ENCODE results near the gene NNAT.
"Not testable (repeated sequence)": the region's sequence is repeated elsewhere in the genome, so short reads cannot be mapped to it uniquely, and the experiment has no call there.

The NNAT gene

GRCh38 chr20:37542281-37542680 lies 21.2 kb downstream of the NNAT start:
- Histone ChIP-seq H3K36me3 (ENCODE audit: insufficient read depth) (no peaks in the 10 kb centered on the region), H3K4me2 (no peak overlapping the region), H3K4me3 (IDR thresholded peaks at IDR 0.05; ENCODE audit: insufficient read depth, low read depth, low read length) (no peak overlapping the region), H3K4me1 (ENCODE audit: low read depth, poor library complexity, severe bottlenecking) (no peaks in the 10 kb centered on the region), H2AFZ (ENCODE audit: low read depth) (no peak overlapping the region), H4K20me1 (ENCODE audit: insufficient read depth) (no peaks in the 10 kb centered on the region), H3K9ac (no peak overlapping the region), H3K27me3 (ENCODE audit: insufficient read depth, low read depth) (no peaks in the 10 kb centered on the region), H3K27ac (no peak overlapping the region), H3K79me2 (ENCODE audit: insufficient read depth, low read depth) (no peaks in the 10 kb centered on the region)
- no peak for TF ChIP-seq CTCF (conservative IDR thresholded peaks at IDR 0.05; ENCODE audit: low read depth, low read length)

DNA sequence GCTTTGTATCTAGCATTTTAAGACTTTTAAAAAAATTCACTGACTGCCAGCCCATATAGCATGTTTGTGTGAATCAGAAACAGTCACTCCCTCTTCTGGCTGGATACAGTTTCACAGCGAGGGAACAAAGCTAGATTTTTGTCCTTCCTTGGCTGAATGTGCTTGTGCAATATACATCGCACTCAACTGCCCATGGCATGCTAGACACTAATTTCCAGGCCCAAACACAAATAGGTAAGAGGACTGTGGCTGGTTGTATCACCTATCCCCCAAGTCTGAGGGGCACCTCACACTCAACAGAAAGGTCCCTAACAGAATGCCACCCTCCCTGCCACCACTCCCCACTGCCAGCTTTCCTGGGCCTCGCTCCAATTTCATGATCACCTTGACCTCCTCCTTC lies 22.8 kb downstream of the NNAT start:
- Histone ChIP-seq H3K36me3 (ENCODE audit: insufficient read depth) (no peaks in the 10 kb centered on the region), H4K20me1 (ENCODE audit: insufficient read depth) (no peaks in the 10 kb centered on the region), H3K27ac (no peak overlapping the region), H3K4me2 (no peak overlapping the region), H2AFZ (ENCODE audit: low read depth) (no peak overlapping the region), H3K79me2 (ENCODE audit: insufficient read depth, low read depth) (no peaks in the 10 kb centered on the region), H3K9ac (no peak overlapping the region), H3K4me3 (IDR thresholded peaks at IDR 0.05; ENCODE audit: insufficient read depth, low read depth, low read length) (no peak overlapping the region), H3K27me3 (ENCODE audit: insufficient read depth, low read depth) (no peaks in the 10 kb centered on the region), H3K4me1 (ENCODE audit: low read depth, poor library complexity, severe bottlenecking) (no peaks in the 10 kb centered on the region)
- no peak for TF ChIP-seq CTCF (conservative IDR thresholded peaks at IDR 0.05; ENCODE audit: low read depth, low read length)

DNA sequence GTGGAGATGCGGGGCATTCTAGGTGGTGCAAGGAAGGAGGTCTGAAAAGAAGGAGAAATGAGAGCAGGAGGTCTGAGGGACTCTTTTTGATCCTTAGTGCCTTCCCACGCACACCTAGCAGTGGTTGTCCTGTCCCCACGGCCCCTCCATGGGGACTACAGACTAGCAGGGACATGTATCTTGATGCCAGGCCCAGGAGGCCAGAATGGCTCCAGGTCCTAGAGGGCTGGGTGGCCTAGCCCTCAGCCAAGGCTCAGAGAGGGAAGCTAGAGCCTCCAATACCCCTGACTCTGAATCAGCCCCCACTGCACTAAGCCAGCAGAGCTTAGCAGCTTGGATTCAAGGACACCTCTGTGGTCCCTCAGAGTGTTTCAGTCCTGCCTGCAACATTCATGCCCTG lies 23.3 kb downstream of the NNAT start:
- Histone ChIP-seq H3K27me3 (ENCODE audit: insufficient read depth, low read depth) (no peaks in the 10 kb centered on the region), H3K4me1 (ENCODE audit: low read depth, poor library complexity, severe bottlenecking) (no peaks in the 10 kb centered on the region), H3K4me3 (IDR thresholded peaks at IDR 0.05; ENCODE audit: insufficient read depth, low read depth, low read length) (no peak overlapping the region), H3K4me2 (no peak overlapping the region), H3K27ac (no peak overlapping the region), H3K36me3 (ENCODE audit: insufficient read depth) (no peaks in the 10 kb centered on the region), H3K79me2 (ENCODE audit: insufficient read depth, low read depth) (no peaks in the 10 kb centered on the region), H4K20me1 (ENCODE audit: insufficient read depth) (no peaks in the 10 kb centered on the region), H3K9ac (no peak overlapping the region), H2AFZ (ENCODE audit: low read depth) (no peak overlapping the region)
- no peak for TF ChIP-seq CTCF (conservative IDR thresholded peaks at IDR 0.05; ENCODE audit: low read depth, low read length)

GRCh38 chr20:37545516-37545915 lies 24.5 kb downstream of the NNAT start:
- TF ChIP-seq CTCF (conservative IDR thresholded peaks at IDR 0.05; ENCODE audit: low read depth, low read length), result no peak
- Histone ChIP-seq H3K4me2 (no peak overlapping the region), H2AFZ (ENCODE audit: low read depth) (no peak overlapping the region), H3K27ac (no peak overlapping the region), H3K9ac (no peak overlapping the region), H4K20me1 (ENCODE audit: insufficient read depth) (no peaks in the 10 kb centered on the region), H3K79me2 (ENCODE audit: insufficient read depth, low read depth) (no peaks in the 10 kb centered on the region), H3K4me3 (IDR thresholded peaks at IDR 0.05; ENCODE audit: insufficient read depth, low read depth, low read length) (no peak overlapping the region), H3K27me3 (ENCODE audit: insufficient read depth, low read depth) (no peaks in the 10 kb centered on the region), H3K36me3 (ENCODE audit: insufficient read depth) (no peaks in the 10 kb centered on the region), H3K4me1 (ENCODE audit: low read depth, poor library complexity, severe bottlenecking) (no peaks in the 10 kb centered on the region)

GRCh38 chr20:37547912-37548311 lies 26.9 kb downstream of the NNAT start:
- H3K9ac ChIP-seq, result no peak overlapping the region
- H4K20me1 ChIP-seq (ENCODE audit: insufficient read depth), result no peaks in the 10 kb centered on the region
- H3K4me1 ChIP-seq (ENCODE audit: low read depth, poor library complexity, severe bottlenecking), result no peaks in the 10 kb centered on the region
- H3K36me3 ChIP-seq (ENCODE audit: insufficient read depth), result no peaks in the 10 kb centered on the region
- H3K79me2 ChIP-seq (ENCODE audit: insufficient read depth, low read depth), result no peaks in the 10 kb centered on the region
- no peak overlapping the region for H2AFZ ChIP-seq (ENCODE audit: low read depth)
- no peak for TF ChIP-seq CTCF (conservative IDR thresholded peaks at IDR 0.05; ENCODE audit: low read depth, low read length)
- H3K4me3 ChIP-seq (IDR thresholded peaks at IDR 0.05; ENCODE audit: insufficient read depth, low read depth, low read length), result no peak overlapping the region
- no peak overlapping the region for H3K4me2 ChIP-seq
- no peak overlapping the region for H3K27ac ChIP-seq
- H3K27me3 ChIP-seq (ENCODE audit: insufficient read depth, low read depth), result no peaks in the 10 kb centered on the region

GRCh38 chr20:37550101-37550920 lies 29.3 kb downstream of the NNAT start:
- not testable (repeated sequence) for H3K4me1 ChIP-seq (ENCODE audit: low read depth, poor library complexity, severe bottlenecking); H3K4me3 ChIP-seq (IDR thresholded peaks at IDR 0.05; ENCODE audit: insufficient read depth, low read depth, low read length); H3K4me2 ChIP-seq; H3K27ac ChIP-seq; H4K20me1 ChIP-seq (ENCODE audit: insufficient read depth); H3K36me3 ChIP-seq (ENCODE audit: insufficient read depth); H3K27me3 ChIP-seq (ENCODE audit: insufficient read depth, low read depth); H2AFZ ChIP-seq (ENCODE audit: low read depth); H3K79me2 ChIP-seq (ENCODE audit: insufficient read depth, low read depth); H3K9ac ChIP-seq
